Muscle of leg (tissue), 16 donors: ENCODE measurements around the gene SUSD4. TPM values are rescaled to one million over a fixed set of nuclear protein-coding genes. Genes with fewer than 3 reads are reported as not detected.

Experiments
- DNase-seq: peaks from one replicate; pipeline ENCODE4 v3.0.0; 2013
- H3K27ac ChIP-seq: one replicate; pipeline ENCODE4 v1.5.1; 2013; ENCODE audit warnings: mild to moderate bottlenecking, low read length, control low read depth
- H3K27me3 ChIP-seq: one replicate; pipeline ENCODE4 v1.6.1; 2013; ENCODE audit warnings: low read length; ENCODE audit not compliant: control insufficient read depth, insufficient read depth
- H3K36me3 ChIP-seq: one replicate; pipeline ENCODE4 v1.6.1; 2013; ENCODE audit warnings: low read length; ENCODE audit not compliant: control insufficient read depth, insufficient read depth
- H3K4me1 ChIP-seq: one replicate; pipeline ENCODE4 v1.6.1; 2013; ENCODE audit warnings: low read length; ENCODE audit not compliant: control insufficient read depth, insufficient read depth
- H3K4me3 ChIP-seq: one replicate; pipeline ENCODE4 v1.5.1; 2013; ENCODE audit warnings: low read length, control low read depth
- H3K9me3 ChIP-seq: replicated peaks from 2 replicates; pipeline ENCODE4 v1.6.1; 2013; ENCODE audit warnings: low read depth, low read length; ENCODE audit not compliant: control insufficient read depth
- WGBS: methylation state at CpG from one replicate; pipeline ENCODE4 v1.1.5; 2013; ENCODE audit warnings: missing lambda C conversion rate; ENCODE audit not compliant: insufficient coverage; 5-methylcytosine and 5-hydroxymethylcytosine counted together
- long read RNA-seq, 11 donors: transcript quantifications; one replicate each; lab custom pipeline, GENCODE V29; 2026
- polyA plus RNA-seq, 8 donors: library from polyadenylated mRNA; unstranded; fragments of 120-200 nt; gene quantifications; one replicate each; pipeline versions ENCODE4 v1.2.1 to v1.2.3, GENCODE V29; 2013; ENCODE audit warnings: inconsistent platforms in 1 of 8, low replicate concordance in 1 of 8; ENCODE audit not compliant: insufficient read length in 8 of 8, insufficient read depth in 1 of 8
- total RNA-seq: library from RNA; stranded (reverse); fragments of 120-200 nt; gene quantifications from one replicate; pipeline ENCODE4 v1.2.4, GENCODE V29; 2013

SUSD4 gene
- total RNA-seq (2.7 TPM), polyA plus RNA-seq (1 to 10 TPM; 2.0 to 4.1 (median 3.0) TPM)
- long read RNA-seq, donor 1, partial matches to known transcripts = 0 of 1 reads
- long read RNA-seq, donor 1, other reads (novel, unspliced or antisense) = 0 of 1 reads
- long read RNA-seq, donor 2 = 0 reads
- long read RNA-seq, donor 3 = 0 reads
- long read RNA-seq, donor 4 = 0 reads
- long read RNA-seq, donor 5 = 0 reads
- long read RNA-seq, donor 6 = 0 reads
- long read RNA-seq, donor 7, partial matches to known transcripts = 0 of 1 reads
- long read RNA-seq, donor 7, other reads (novel, unspliced or antisense) = 0 of 1 reads
- long read RNA-seq, donor 8, partial matches to known transcripts = 0 of 1 reads
- long read RNA-seq, donor 8, other reads (novel, unspliced or antisense) = 0 of 1 reads
- long read RNA-seq, donor 9, partial matches to known transcripts = 0 of 2 reads
- long read RNA-seq, donor 9, other reads (novel, unspliced or antisense) = 0 of 2 reads
- long read RNA-seq, donor 10 = 0 reads
- long read RNA-seq, donor 11, partial matches to known transcripts = 0 of 2 reads
- long read RNA-seq, donor 11, other reads (novel, unspliced or antisense) = 0 of 2 reads

DNA sequence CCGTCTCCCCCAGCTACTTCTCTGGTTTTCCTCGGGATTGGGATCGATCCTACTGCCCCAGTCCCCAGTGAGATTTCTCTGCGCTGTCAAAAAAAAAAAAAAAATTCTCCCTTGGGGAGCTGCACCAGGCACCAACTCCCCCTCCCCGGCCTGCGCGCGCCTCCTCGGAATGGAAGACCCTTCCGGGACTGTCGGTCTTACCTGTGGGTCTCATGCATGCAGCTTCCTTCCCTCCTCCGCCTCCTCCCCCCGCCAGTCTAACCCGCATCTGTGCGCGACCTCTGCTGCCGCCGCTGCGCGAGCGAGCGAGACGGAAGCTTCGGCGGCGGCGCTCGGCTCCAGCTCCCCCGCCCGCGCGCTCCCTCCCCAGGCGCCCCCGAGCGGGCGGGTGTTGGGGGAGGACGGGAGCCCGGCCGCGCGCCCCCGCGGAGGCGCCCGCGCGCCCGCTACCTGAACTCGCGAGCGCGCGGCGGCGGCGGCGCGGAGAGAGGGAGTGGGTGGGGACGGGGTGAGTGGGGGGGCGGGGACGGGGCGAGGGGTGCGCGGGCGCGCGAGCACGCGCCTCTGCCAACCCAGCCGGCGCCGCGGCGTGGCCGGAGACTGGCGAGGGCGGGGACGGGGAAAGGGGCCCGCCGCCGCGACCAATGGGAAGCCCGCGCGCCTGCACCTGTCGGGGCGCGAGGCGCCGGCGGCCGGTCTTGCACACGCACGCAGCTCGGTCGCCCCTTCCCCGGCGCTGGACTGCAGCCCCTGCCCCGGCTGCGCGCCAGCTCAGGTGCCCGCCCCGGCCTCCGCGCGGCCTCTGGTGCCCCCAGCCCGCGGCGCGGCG is at the start of gene SUSD4:
Gene SUSD4, minus strand, starts transcription at position 321 of the 829 bp plus-strand sequence. CDS start 751 bp downstream, outside the sequence.
- under 1% methylated on average over 86 of the region's 111 CpGs for WGBS

DNA sequence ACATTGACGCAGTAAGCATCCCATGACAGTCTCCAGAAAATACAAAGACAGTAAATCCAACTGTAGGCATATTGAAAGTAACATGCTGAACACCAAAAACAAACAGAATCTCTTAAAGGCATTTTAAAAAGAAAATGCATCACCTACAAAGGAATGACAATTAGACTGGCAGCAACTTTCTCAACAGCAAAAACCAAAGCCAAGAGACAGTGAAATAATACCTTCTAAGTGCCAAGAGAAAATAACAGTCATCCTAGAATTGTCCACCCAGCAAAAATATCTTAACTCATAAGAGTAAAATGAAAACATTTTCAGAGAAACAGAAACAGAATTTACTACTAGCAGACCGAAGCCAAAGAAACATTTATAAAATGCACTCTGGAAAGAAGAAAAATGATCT is 49.2 kb upstream of the SUSD4 start:
- Histone ChIP-seq H3K9me3 (no peaks in the 10 kb centered on the region), H3K27me3 (peaks cover 2% of the 10 kb centered on the region), H3K4me3 (no peak overlapping the region), H3K4me1 (no peaks in the 10 kb centered on the region), H3K27ac (no peak overlapping the region), H3K36me3 (no peaks in the 10 kb centered on the region)
- no peak for DNase-seq
- no CpG with 5 or more reads among the region's 2 CpGs for WGBS

More for the DNA sequence above, at the start of gene SUSD4:
- Histone ChIP-seq H3K36me3 (no peaks in the 10 kb centered on the region), H3K4me3 (peak within 1 kb of the TSS; percentile 49), H3K9me3 (no peaks in the 10 kb centered on the region), H3K27me3 (peaks cover 47% of the 10 kb centered on the region), H3K27ac (peak within 1 kb of the TSS; percentile 3), H3K4me1 (peaks cover 18% of the 10 kb centered on the region)
- peak; percentile 62 for DNase-seq

GRCh38 chr1:223411710-223412109 is 47.7 kb upstream of the SUSD4 start:
- no peaks in the 10 kb centered on the region for H3K36me3 ChIP-seq
- DNase-seq = no peak
- no peaks in the 10 kb centered on the region for H3K4me1 ChIP-seq
- peaks cover under 1% of the 10 kb centered on the region for H3K27me3 ChIP-seq
- no peak overlapping the region for H3K27ac ChIP-seq
- H3K4me3 ChIP-seq = no peak overlapping the region
- H3K9me3 ChIP-seq = no peaks in the 10 kb centered on the region

GRCh38 chr1:223411309-223411708 is 47.3 kb upstream of the SUSD4 start:
- 80% methylated on average over 2 of the region's 2 CpGs for WGBS
- H3K27ac ChIP-seq = no peak overlapping the region

GRCh38 chr1:223410036-223410435 is 46.1 kb upstream of the SUSD4 start:
- no peak overlapping the region for H3K4me3 ChIP-seq
- H3K27me3 ChIP-seq = no peaks in the 10 kb centered on the region
- no peaks in the 10 kb centered on the region for H3K4me1 ChIP-seq
- no peaks in the 10 kb centered on the region for H3K9me3 ChIP-seq
- DNase-seq = no peak
- H3K27ac ChIP-seq = no peak overlapping the region
- no peaks in the 10 kb centered on the region for H3K36me3 ChIP-seq

More at GRCh38 chr1:223411309-223411708, 47.3 kb upstream of the SUSD4 start:
- no peaks in the 10 kb centered on the region for H3K4me1 ChIP-seq
- no peak overlapping the region for H3K4me3 ChIP-seq
- H3K9me3 ChIP-seq = no peaks in the 10 kb centered on the region
- no peaks in the 10 kb centered on the region for H3K27me3 ChIP-seq
- peak; percentile 19 for DNase-seq
- no peaks in the 10 kb centered on the region for H3K36me3 ChIP-seq

GRCh38 chr1:223405507-223405906 is 41.5 kb upstream of the SUSD4 start:
- H3K36me3 ChIP-seq = no peaks in the 10 kb centered on the region
- WGBS = no CpG with 5 or more reads among the region's 3 CpGs
- no peak overlapping the region for H3K27ac ChIP-seq
- no peaks in the 10 kb centered on the region for H3K4me1 ChIP-seq
- no peak overlapping the region for H3K4me3 ChIP-seq
- H3K9me3 ChIP-seq = no peaks in the 10 kb centered on the region
- DNase-seq = no peak
- no peaks in the 10 kb centered on the region for H3K27me3 ChIP-seq

DNA sequence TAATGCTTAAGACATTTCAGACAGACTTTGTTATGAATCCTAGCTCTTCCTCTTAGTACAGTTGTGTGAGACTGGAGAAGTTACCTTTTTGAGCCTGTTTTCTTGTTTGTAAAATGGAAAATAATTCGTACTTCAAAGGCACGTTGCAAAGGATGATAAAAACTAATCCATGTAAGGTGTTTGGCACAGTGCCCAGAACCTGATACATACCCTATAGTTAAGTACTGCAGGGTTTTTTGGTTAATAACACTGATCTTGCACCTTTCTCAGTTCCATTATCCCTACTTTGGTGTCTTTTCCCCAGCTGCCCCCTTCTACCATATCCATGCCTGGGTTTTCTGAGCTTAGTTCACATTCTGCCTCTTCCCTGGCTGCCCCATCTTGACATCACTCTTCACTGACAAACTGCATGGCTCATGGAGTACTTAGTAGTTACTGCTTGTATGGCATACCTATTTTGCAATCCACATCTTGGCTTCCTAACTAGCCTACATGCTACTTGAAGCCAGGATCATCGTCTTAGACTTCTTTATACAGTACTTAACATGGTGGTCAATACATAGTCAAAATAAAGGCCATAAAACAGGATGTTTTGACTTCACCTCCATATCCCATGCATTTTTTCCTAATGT is 39.3 kb upstream of the SUSD4 start:
- Histone ChIP-seq H3K9me3 (no peaks in the 10 kb centered on the region), H3K27me3 (no peaks in the 10 kb centered on the region), H3K27ac (no peak overlapping the region), H3K4me3 (no peak overlapping the region), H3K4me1 (no peaks in the 10 kb centered on the region), H3K36me3 (no peaks in the 10 kb centered on the region)
- WGBS = no CpG with 5 or more reads among the region's 3 CpGs
- no peak for DNase-seq

GRCh38 chr1:223402790-223403142 is 38.8 kb upstream of the SUSD4 start:
- no peaks in the 10 kb centered on the region for H3K27me3 ChIP-seq
- no peaks in the 10 kb centered on the region for H3K9me3 ChIP-seq
- H3K4me3 ChIP-seq = no peak overlapping the region
- DNase-seq = no peak
- H3K36me3 ChIP-seq = no peaks in the 10 kb centered on the region
- no peaks in the 10 kb centered on the region for H3K4me1 ChIP-seq
- 54% methylated on average over 1 of the region's 2 CpGs for WGBS
- H3K27ac ChIP-seq = no peak overlapping the region

- no peaks in the 10 kb centered on the region for H3K4me1 ChIP-seq
- no CpG with 5 or more reads among the region's 2 CpGs for WGBS
- DNase-seq = no peak
- no peak overlapping the region for H3K27ac ChIP-seq
- H3K9me3 ChIP-seq = no peaks in the 10 kb centered on the region
- H3K27me3 ChIP-seq = no peaks in the 10 kb centered on the region
- no peak overlapping the region for H3K4me3 ChIP-seq
- H3K36me3 ChIP-seq = no peaks in the 10 kb centered on the region
Observed at GRCh38 chr1:223401873-223402789, 38.2 kb upstream of the SUSD4 start.
